A673 (cell line): ENCODE data around the gene ADAM30. TPM values are rescaled to one million over a fixed set of nuclear protein-coding genes. Genes with fewer than 3 reads are reported as not detected.

Source experiments
- BruUV-seq: library from RNA; stranded (reverse); fragments of 400-500 nt; replicated peaks from 2 replicates; lab custom pipeline; 2021; lab: Mats Ljungman, UMichigan
- CTCF ChIA-PET: fragments of 300-600 bp; sonication (Branson Sonifier 250); formaldehyde crosslinking; loops from one replicate; lab custom pipeline; 2022; ENCODE audit warnings: antibody characterized with exemption; lab: Charles Lee
- POLR2A ChIA-PET: fragments of 300-600 bp; sonication (Branson Sonifier 250); formaldehyde crosslinking; loops from one replicate; lab custom pipeline; 2022; ENCODE audit warnings: antibody characterized with exemption; ENCODE audit not compliant: low non-redundant PET; lab: Charles Lee
- DNase-seq: peaks from one replicate; pipeline ENCODE4 v3.0.0-alpha.2; 2015; ENCODE audit warnings: low spot score
- H3K27ac ChIP-seq: fragments of 200-600 bp; sonication (generic); 2 replicates; pipeline ENCODE4 v1.5.1; 2016; ENCODE audit warnings: mixed run types, low read depth, mild to moderate bottlenecking, mixed read lengths, antibody characterized with exemption, low read length; ENCODE audit not compliant: poor library complexity, severe bottlenecking
- H3K27me3 ChIP-seq: fragments of 200-600 bp; sonication (generic); replicated peaks from 2 replicates; pipeline ENCODE4 v1.6.1; 2017; ENCODE audit warnings: mixed run types, low read depth, mild to moderate bottlenecking, mixed read lengths, antibody characterized with exemption, low read length; ENCODE audit not compliant: insufficient read depth, poor library complexity
- H3K36me3 ChIP-seq: fragments of 200-600 bp; sonication (generic); 2 replicates; pipeline ENCODE4 v1.6.1; 2016; ENCODE audit warnings: mixed run types, mild to moderate bottlenecking, mixed read lengths, antibody characterized with exemption, low read length; ENCODE audit not compliant: insufficient read depth, poor library complexity, severe bottlenecking
- H3K4me1 ChIP-seq: fragments of 200-600 bp; sonication (generic); 2 replicates; pipeline ENCODE4 v1.6.1; 2017; ENCODE audit warnings: mixed run types, mild to moderate bottlenecking, mixed read lengths, antibody characterized with exemption, low read length; ENCODE audit not compliant: insufficient read depth, poor library complexity, severe bottlenecking
- H3K4me3 ChIP-seq: fragments of 200-600 bp; sonication (generic); 2 replicates; pipeline ENCODE4 v1.5.1; 2016; ENCODE audit warnings: low read depth, mixed run types, mild to moderate bottlenecking, mixed read lengths, low read length; ENCODE audit not compliant: poor library complexity, severe bottlenecking
- H3K9me3 ChIP-seq: fragments of 200-600 bp; sonication (generic); 2 replicates; pipeline ENCODE4 v1.6.1; 2016; ENCODE audit warnings: mixed run types, low read depth, mild to moderate bottlenecking, mixed read lengths, antibody characterized with exemption, low read length; ENCODE audit not compliant: poor library complexity, severe bottlenecking
- CTCF ChIP-seq: fragments of 300-800, 200-600 bp; sonication (generic); conservative IDR thresholded peaks from 2 replicates; pipeline ENCODE4 v1.5.1; 2017; ENCODE audit warnings: low read depth, mild to moderate bottlenecking, antibody characterized with exemption, low read length, moderate library complexity, mixed read lengths
- EZH2 ChIP-seq: fragments of 200-600 bp; sonication (generic); IDR thresholded peaks from 2 replicates; pipeline ENCODE4 v1.6.1; 2017; ENCODE audit warnings: borderline replicate concordance, low read depth, mild to moderate bottlenecking, mixed read lengths, antibody characterized with exemption, low read length; ENCODE audit not compliant: poor library complexity, severe bottlenecking
- intact Hi-C: fragments of 100-400 bp; cut with micrococcal nuclease; formaldehyde crosslinking; loops from one replicate; pipeline ENCODE4 v1.10.0; 2022; ENCODE audit not compliant: unreplicated experiment
- total RNA-seq: library from RNA; stranded (reverse); gene quantifications from 2 replicates; pipeline ENCODE4 v1.2.3, GENCODE V29; 2021

The ADAM30 gene
- total RNA-seq, 1 experiment from 2014 or later: not detected

DNA sequence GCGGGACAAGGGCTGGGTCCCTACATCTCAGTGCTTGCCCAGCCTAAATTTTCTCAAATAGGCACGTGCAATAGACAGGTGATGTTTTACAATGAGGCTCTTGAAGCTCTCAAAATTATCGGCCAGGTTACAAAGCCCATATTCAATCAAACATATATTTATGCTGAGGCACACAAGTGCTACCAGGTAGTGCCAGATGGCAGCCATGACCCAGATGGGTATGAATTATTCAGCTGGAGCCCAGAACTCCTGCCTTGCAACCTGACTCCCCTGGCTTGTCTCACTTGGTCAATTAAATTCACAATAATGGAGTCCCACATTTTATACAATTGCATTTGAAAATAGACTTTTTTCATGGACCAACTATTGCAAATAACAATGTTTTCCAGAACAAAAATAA is 12.3 kb upstream of the ADAM30 start:
- Histone ChIP-seq H3K27me3 (no peaks in the 10 kb centered on the region), H3K4me1 (no peaks in the 10 kb centered on the region), H3K4me3 (no peak overlapping the region), H3K27ac (no peak overlapping the region), H3K36me3 (no peaks in the 10 kb centered on the region), H3K9me3 (no peaks in the 10 kb centered on the region)
- ChIA-PET CTCF (no interaction called here), POLR2A (no interaction called here)
- no TSS peak for BruUV-seq
- DNase-seq: no peak
- intact Hi-C loops: no loop called here
- no peak for TF ChIP-seq EZH2
- no peak for TF ChIP-seq CTCF

GRCh38 chr1:119906927-119907652 is 10.8 kb upstream of the ADAM30 start:
- no peaks in the 10 kb centered on the region for H3K9me3 ChIP-seq
- H3K36me3 ChIP-seq: no peaks in the 10 kb centered on the region
- H3K4me1 ChIP-seq: no peaks in the 10 kb centered on the region
- CTCF ChIA-PET: no interaction called here
- POLR2A ChIA-PET: no interaction called here
- no peaks in the 10 kb centered on the region for H3K27me3 ChIP-seq
- no peak overlapping the region for H3K27ac ChIP-seq
- intact Hi-C loops: no loop called here
- no TSS peak for BruUV-seq
- no peak for DNase-seq
- TF ChIP-seq EZH2 (no peak), CTCF (no peak)
- H3K4me3 ChIP-seq: no peak overlapping the region

- Histone ChIP-seq H3K4me3 (no peak overlapping the region), H3K27me3 (no peaks in the 10 kb centered on the region), H3K9me3 (no peaks in the 10 kb centered on the region), H3K36me3 (no peaks in the 10 kb centered on the region), H3K27ac (no peak overlapping the region), H3K4me1 (no peaks in the 10 kb centered on the region)
- no TSS peak for BruUV-seq
- ChIA-PET CTCF (no interaction called here), POLR2A (no interaction called here)
- TF ChIP-seq CTCF: no peak
- no peak for TF ChIP-seq EZH2
- no peak for DNase-seq
- intact Hi-C loops: no loop called here
These were observed 7.1 kb upstream of the ADAM30 start for GRCh38 chr1:119903443-119903835.
